A673 (cell line): ENCODE results near the gene PTX4. TPM values are rescaled to one million over a fixed set of nuclear protein-coding genes. Genes with fewer than 3 reads are reported as not detected.

Source experiments
- BruUV-seq: library from RNA; stranded (reverse); fragments of 400-500 nt; replicated peaks from 2 replicates; lab custom pipeline; 2021; lab: Mats Ljungman, UMichigan
- CTCF ChIA-PET: fragments of 300-600 bp; sonication (Branson Sonifier 250); formaldehyde crosslinking; loops from one replicate; lab custom pipeline; 2022; ENCODE audit warnings: antibody characterized with exemption; lab: Charles Lee
- POLR2A ChIA-PET: fragments of 300-600 bp; sonication (Branson Sonifier 250); formaldehyde crosslinking; loops from one replicate; lab custom pipeline; 2022; ENCODE audit warnings: antibody characterized with exemption; ENCODE audit not compliant: low non-redundant PET; lab: Charles Lee
- DNase-seq: peaks from one replicate; pipeline ENCODE4 v3.0.0-alpha.2; 2015; ENCODE audit warnings: low spot score
- H3K27ac ChIP-seq: fragments of 200-600 bp; sonication (generic); 2 replicates; pipeline ENCODE4 v1.5.1; 2016; ENCODE audit warnings: mixed run types, low read depth, mild to moderate bottlenecking, mixed read lengths, antibody characterized with exemption, low read length; ENCODE audit not compliant: poor library complexity, severe bottlenecking
- H3K27me3 ChIP-seq: fragments of 200-600 bp; sonication (generic); replicated peaks from 2 replicates; pipeline ENCODE4 v1.6.1; 2017; ENCODE audit warnings: mixed run types, low read depth, mild to moderate bottlenecking, mixed read lengths, antibody characterized with exemption, low read length; ENCODE audit not compliant: insufficient read depth, poor library complexity
- H3K36me3 ChIP-seq: fragments of 200-600 bp; sonication (generic); 2 replicates; pipeline ENCODE4 v1.6.1; 2016; ENCODE audit warnings: mixed run types, mild to moderate bottlenecking, mixed read lengths, antibody characterized with exemption, low read length; ENCODE audit not compliant: insufficient read depth, poor library complexity, severe bottlenecking
- H3K4me1 ChIP-seq: fragments of 200-600 bp; sonication (generic); 2 replicates; pipeline ENCODE4 v1.6.1; 2017; ENCODE audit warnings: mixed run types, mild to moderate bottlenecking, mixed read lengths, antibody characterized with exemption, low read length; ENCODE audit not compliant: insufficient read depth, poor library complexity, severe bottlenecking
- H3K4me3 ChIP-seq: fragments of 200-600 bp; sonication (generic); 2 replicates; pipeline ENCODE4 v1.5.1; 2016; ENCODE audit warnings: low read depth, mixed run types, mild to moderate bottlenecking, mixed read lengths, low read length; ENCODE audit not compliant: poor library complexity, severe bottlenecking
- H3K9me3 ChIP-seq: fragments of 200-600 bp; sonication (generic); 2 replicates; pipeline ENCODE4 v1.6.1; 2016; ENCODE audit warnings: mixed run types, low read depth, mild to moderate bottlenecking, mixed read lengths, antibody characterized with exemption, low read length; ENCODE audit not compliant: poor library complexity, severe bottlenecking
- EZH2 ChIP-seq: fragments of 200-600 bp; sonication (generic); IDR thresholded peaks from 2 replicates; pipeline ENCODE4 v1.6.1; 2017; ENCODE audit warnings: borderline replicate concordance, low read depth, mild to moderate bottlenecking, mixed read lengths, antibody characterized with exemption, low read length; ENCODE audit not compliant: poor library complexity, severe bottlenecking
- intact Hi-C: fragments of 100-400 bp; cut with micrococcal nuclease; formaldehyde crosslinking; loops from one replicate; pipeline ENCODE4 v1.10.0; 2022; ENCODE audit not compliant: unreplicated experiment
- total RNA-seq: library from RNA; stranded (reverse); gene quantifications from 2 replicates; pipeline ENCODE4 v1.2.3, GENCODE V29; 2021
- TF ChIP-seq, protein P1 (sequence below): fragments of 300-800, 200-600 bp; sonication (generic); conservative IDR thresholded peaks from 2 replicates; pipeline ENCODE4 v1.5.1; 2017; ENCODE audit warnings: low read depth, mild to moderate bottlenecking, antibody characterized with exemption, low read length, moderate library complexity, mixed read lengths

The PTX4 gene
- total RNA-seq, 1 experiment from 2014 or later = not detected

- no peak within 1 kb of the TSS for H3K4me3 ChIP-seq
- no TSS peak for BruUV-seq
- no peak for DNase-seq
- intact Hi-C loops = no loop called here
- H3K27me3 ChIP-seq = no peaks in the 10 kb centered on the region
- no peaks in the 10 kb centered on the region for H3K36me3 ChIP-seq
- ChIA-PET CTCF (no interaction called here), POLR2A (interaction anchor here (0.6 kb wide), 1 partner anchor 178 kb away, joined by 4 read pairs; no protein-coding TSS in a partner anchor)
- no peaks in the 10 kb centered on the region for H3K4me1 ChIP-seq
- TF ChIP-seq, protein P1, sequence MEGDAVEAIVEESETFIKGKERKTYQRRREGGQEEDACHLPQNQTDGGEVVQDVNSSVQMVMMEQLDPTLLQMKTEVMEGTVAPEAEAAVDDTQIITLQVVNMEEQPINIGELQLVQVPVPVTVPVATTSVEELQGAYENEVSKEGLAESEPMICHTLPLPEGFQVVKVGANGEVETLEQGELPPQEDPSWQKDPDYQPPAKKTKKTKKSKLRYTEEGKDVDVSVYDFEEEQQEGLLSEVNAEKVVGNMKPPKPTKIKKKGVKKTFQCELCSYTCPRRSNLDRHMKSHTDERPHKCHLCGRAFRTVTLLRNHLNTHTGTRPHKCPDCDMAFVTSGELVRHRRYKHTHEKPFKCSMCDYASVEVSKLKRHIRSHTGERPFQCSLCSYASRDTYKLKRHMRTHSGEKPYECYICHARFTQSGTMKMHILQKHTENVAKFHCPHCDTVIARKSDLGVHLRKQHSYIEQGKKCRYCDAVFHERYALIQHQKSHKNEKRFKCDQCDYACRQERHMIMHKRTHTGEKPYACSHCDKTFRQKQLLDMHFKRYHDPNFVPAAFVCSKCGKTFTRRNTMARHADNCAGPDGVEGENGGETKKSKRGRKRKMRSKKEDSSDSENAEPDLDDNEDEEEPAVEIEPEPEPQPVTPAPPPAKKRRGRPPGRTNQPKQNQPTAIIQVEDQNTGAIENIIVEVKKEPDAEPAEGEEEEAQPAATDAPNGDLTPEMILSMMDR = no peak
- no peak for TF ChIP-seq EZH2
- H3K27ac ChIP-seq = no peak within 1 kb of the TSS
- no peaks in the 10 kb centered on the region for H3K9me3 ChIP-seq
Measured at GRCh38 chr16:1443980-1444729, 44.6 kb downstream of the PTX4 start, which contains the start of gene CCDC154. CCDC154 (minus strand) TSS chr16:1444556; CDS start chr16:1444322, 234 bp downstream.

DNA sequence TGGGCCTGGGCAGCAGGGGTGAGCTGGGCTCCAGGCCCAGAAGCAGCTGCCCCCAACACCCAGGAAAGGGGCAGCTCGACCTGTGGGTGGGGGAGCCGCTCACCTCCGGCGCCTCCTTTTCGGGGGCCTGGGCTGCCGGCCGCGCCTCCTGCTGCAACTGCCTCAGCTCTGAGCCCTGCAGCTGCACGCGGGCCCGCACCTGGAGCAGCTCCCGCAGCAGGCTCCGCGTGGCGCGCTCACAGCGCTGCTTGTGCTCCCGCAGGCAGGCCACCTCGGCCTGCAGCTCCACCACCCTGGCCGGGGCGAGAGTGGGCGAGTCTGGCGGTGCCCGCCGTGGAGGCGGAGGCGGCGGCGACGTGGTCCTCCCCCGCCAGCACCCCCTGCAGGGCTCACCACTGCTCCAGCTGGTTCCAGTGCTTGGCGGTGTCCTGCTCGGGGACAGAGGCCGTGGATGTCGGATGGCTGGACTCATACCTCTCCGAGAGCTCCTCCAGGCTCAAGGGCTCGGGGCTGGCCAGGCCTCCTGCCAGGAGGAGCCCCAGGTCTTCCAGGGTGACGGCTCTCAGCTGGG is 45.3 kb downstream of the PTX4 start:
- no peaks in the 10 kb centered on the region for H3K27me3 ChIP-seq
- BruUV-seq = no TSS peak
- CTCF ChIA-PET = interaction anchor here (0.7 kb wide), 1 partner anchor 21 kb away, joined by 9 read pairs; no protein-coding TSS in a partner anchor
- no peaks in the 10 kb centered on the region for H3K4me1 ChIP-seq
- TF ChIP-seq, protein P1 = no peak
- TF ChIP-seq EZH2 = no peak
- POLR2A ChIA-PET = interaction anchor here (0.6 kb wide), 1 partner anchor 179 kb away, joined by 4 read pairs; no protein-coding TSS in a partner anchor
- H3K27ac ChIP-seq = no peak overlapping the region
- H3K36me3 ChIP-seq = no peaks in the 10 kb centered on the region
- intact Hi-C loops = no loop called here
- H3K9me3 ChIP-seq = no peaks in the 10 kb centered on the region
- no peak overlapping the region for H3K4me3 ChIP-seq
- DNase-seq = no peak

DNA sequence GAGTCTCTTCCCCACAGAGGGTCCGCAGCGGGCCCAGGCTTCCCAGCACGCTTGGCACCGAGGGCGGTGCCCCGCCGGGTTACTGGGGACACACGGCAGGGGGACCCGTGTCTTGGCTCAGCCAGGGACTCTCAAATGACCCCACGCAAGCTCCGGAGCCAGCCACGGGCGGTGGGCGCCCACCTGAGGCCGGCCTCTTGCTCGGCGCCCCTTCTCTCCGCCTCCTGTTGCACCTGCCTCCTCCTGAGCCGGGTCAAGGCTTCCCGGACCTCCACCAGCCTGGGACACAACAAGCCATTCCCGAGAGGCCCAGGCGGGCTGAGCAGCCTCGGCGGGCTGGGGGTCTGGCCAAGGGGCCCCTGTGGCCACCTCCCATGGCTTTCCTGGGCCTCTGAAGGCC is 46.0 kb downstream of the PTX4 start:
- Histone ChIP-seq H3K27me3 (no peaks in the 10 kb centered on the region), H3K9me3 (no peaks in the 10 kb centered on the region), H3K4me1 (no peaks in the 10 kb centered on the region), H3K27ac (no peak overlapping the region), H3K4me3 (no peak overlapping the region), H3K36me3 (no peaks in the 10 kb centered on the region)
- TF ChIP-seq EZH2 = no peak
- TF ChIP-seq, protein P1 = no peak
- intact Hi-C loops = no loop called here
- BruUV-seq = no TSS peak
- CTCF ChIA-PET = interaction anchor here (0.7 kb wide), 1 partner anchor 22 kb away, joined by 9 read pairs; no protein-coding TSS in a partner anchor
- DNase-seq = no peak
- POLR2A ChIA-PET = no interaction called here
